SK-N-SH (cell line): ENCODE data around the gene MARCHF3. TPM values are rescaled to one million over a fixed set of nuclear protein-coding genes. Genes with fewer than 3 reads are reported as not detected.

ENCODE experiments used
- CTCF ChIA-PET: fragments of 300-600, 350-600 bp; formaldehyde crosslinking; extraction: SDS; loops from one replicate; lab custom pipeline; 2021; lab: Yijun Ruan, JAX
- POLR2A ChIA-PET: fragments of 350-600 bp; sonication (Branson Sonifier 250); formaldehyde crosslinking; extraction: SDS; loops from one replicate; lab custom pipeline; 2020; ENCODE audit warnings: antibody characterized with exemption, inconsistent platforms; lab: Yijun Ruan, JAX
- DNase-seq: peaks from one replicate; pipeline ENCODE4 v3.0.0; 2012
- H2AFZ ChIP-seq: fragments of 200-600 bp; sonication (generic); 2 replicates; pipeline ENCODE4 v1.8.1; 2016; ENCODE audit warnings: antibody characterized with exemption, mild to moderate bottlenecking, low read depth
- H3F3A ChIP-seq: fragments of 200-600 bp; sonication (generic); replicated peaks from 2 replicates; pipeline ENCODE3; 2016; ENCODE audit warnings: antibody characterized with exemption, mild to moderate bottlenecking; ENCODE audit not compliant: insufficient read depth
- H3K27ac ChIP-seq, 2 experiments: fragments of 200-500 bp in 1 of 2; fragments of 200-600 bp in 1 of 2; sonication (Bioruptor generic) in 1 of 2; sonication (generic), shearing (Covaris generic) in 1 of 2; 2 replicates each; pipeline versions ENCODE4 v1.5.1 to v1.6.1; 2014 to 2016; ENCODE audit warnings: low read depth in 2 of 2, inconsistent platforms in 1 of 2, low read length in 1 of 2, mild to moderate bottlenecking in 1 of 2, mixed read lengths in 1 of 2
- H3K27me3 ChIP-seq: fragments of 200-600 bp; sonication (generic), shearing (Covaris generic); 2 replicates; pipeline ENCODE4 v1.6.1; 2016; ENCODE audit warnings: mixed run types; ENCODE audit not compliant: insufficient read depth
- H3K36me3 ChIP-seq, 2 experiments: fragments of 200-500 bp in 1 of 2; fragments of 200-600 bp in 1 of 2; sonication (Bioruptor generic) in 1 of 2; sonication (generic) in 1 of 2; replicated peaks in 1 of 2; 2 replicates each; pipeline versions ENCODE3 to v1.5.1; 2014 to 2016; ENCODE audit warnings: low read length in 1 of 2, mild to moderate bottlenecking in 1 of 2; ENCODE audit not compliant: insufficient read depth in 2 of 2, control insufficient read depth in 1 of 2
- H3K4me1 ChIP-seq, 2 experiments: fragments of 200-500 bp in 1 of 2; fragments of 200-600 bp in 1 of 2; sonication (Bioruptor generic) in 1 of 2; sonication (generic), shearing (Covaris generic) in 1 of 2; 2 replicates each; pipeline versions ENCODE4 v1.5.1 to v1.6.1; 2014 to 2016; ENCODE audit warnings: low read depth in 1 of 2, low read length in 1 of 2, mixed run types in 1 of 2; ENCODE audit not compliant: insufficient read depth in 2 of 2, control insufficient read depth in 1 of 2
- H3K4me2 ChIP-seq: fragments of 200-600 bp; sonication (generic), shearing (Covaris generic); 2 replicates; pipeline ENCODE4 v1.6.1; 2017; ENCODE audit warnings: mixed run types
- H3K4me3 ChIP-seq, 2 experiments: fragments of 200-500 bp in 1 of 2; fragments of 200-600 bp in 1 of 2; sonication (Bioruptor generic) in 1 of 2; sonication (generic), shearing (Covaris generic) in 1 of 2; 2 replicates each; pipeline versions ENCODE4 v1.5.1 to v1.8.1; 2014 to 2016; ENCODE audit warnings: low read depth in 2 of 2, inconsistent platforms in 1 of 2, low read length in 1 of 2, mild to moderate bottlenecking in 1 of 2, mixed read lengths in 1 of 2, moderate library complexity in 1 of 2
- H3K79me2 ChIP-seq: fragments of 200-600 bp; sonication (generic); 2 replicates; pipeline ENCODE4 v1.8.1; 2017; ENCODE audit warnings: mild to moderate bottlenecking; ENCODE audit not compliant: insufficient read depth
- H3K9ac ChIP-seq: fragments of 200-600 bp; sonication (generic); 2 replicates; pipeline ENCODE4 v1.6.1; 2017; ENCODE audit warnings: mixed run types
- H3K9me2 ChIP-seq: fragments of 200-600 bp; sonication (generic); 2 replicates; pipeline ENCODE4 v1.6.1; 2017; ENCODE audit warnings: mixed run types
- H3K9me3 ChIP-seq: fragments of 200-600 bp; sonication (generic); 2 replicates; pipeline ENCODE4 v1.6.1; 2017; ENCODE audit warnings: mixed run types, mild to moderate bottlenecking, moderate library complexity
- H4K20me1 ChIP-seq: fragments of 200-600 bp; sonication (generic); 2 replicates; pipeline ENCODE4 v1.6.1; 2017; ENCODE audit warnings: mild to moderate bottlenecking, mixed run types; ENCODE audit not compliant: insufficient read depth
- CHD2 ChIP-seq: fragments of 150-350 bp; IDR thresholded peaks from 2 replicates; pipeline ENCODE4 v1.6.1; 2018; ENCODE audit warnings: low read length; ENCODE audit not compliant: partially characterized antibody
- ELF1 ChIP-seq: IDR thresholded peaks from 2 replicates; pipeline ENCODE4 v1.4.0; 2012
- EP300 ChIP-seq, 2 experiments: IDR thresholded peaks; 2 replicates each; pipeline versions ENCODE4 v1.4.0 to v1.6.1; 2012; ENCODE audit warnings: borderline replicate concordance in 1 of 2, low read depth in 1 of 2, low read length in 1 of 2
- FOXJ3 ChIP-seq: sonication (generic); formaldehyde crosslinking; IDR thresholded peaks from 2 replicates; pipeline ENCODE4 v1.5.1; 2020; ENCODE audit warnings: mild to moderate bottlenecking, missing genetic modification reagents
- FOXM1 ChIP-seq: IDR thresholded peaks from 2 replicates; pipeline ENCODE4 v1.4.0; 2012; ENCODE audit warnings: low read depth, mild to moderate bottlenecking
- JUND ChIP-seq: IDR thresholded peaks from 2 replicates; pipeline ENCODE4 v1.4.0; 2012
- MAX ChIP-seq: IDR thresholded peaks from 2 replicates; pipeline ENCODE4 v1.4.0; 2012; ENCODE audit warnings: low read depth
- MEF2A ChIP-seq: IDR thresholded peaks from 2 replicates; pipeline ENCODE4 v1.4.0; 2012; ENCODE audit warnings: low read depth, borderline replicate concordance
- NRF1 ChIP-seq: IDR thresholded peaks from 2 replicates; pipeline ENCODE4 v1.6.1; 2012; ENCODE audit warnings: low read depth, mild to moderate bottlenecking, low read length
- PBX3 ChIP-seq: IDR thresholded peaks from 2 replicates; pipeline ENCODE4; 2012
- POLR2AphosphoS5 ChIP-seq: IDR thresholded peaks from 2 replicates; pipeline ENCODE4 v1.6.1; 2012; ENCODE audit warnings: low read depth, low read length
- RAD21 ChIP-seq: IDR thresholded peaks from 2 replicates; pipeline ENCODE4 v1.6.1; 2012; ENCODE audit warnings: mild to moderate bottlenecking, low read length
- RCOR1 ChIP-seq: fragments of 150-350 bp; IDR thresholded peaks from 2 replicates; pipeline ENCODE4 v1.6.1; 2017; ENCODE audit warnings: antibody characterized with exemption, low read length
- REST ChIP-seq: IDR thresholded peaks from 2 replicates; pipeline ENCODE4 v1.6.1; 2012; ENCODE audit warnings: mild to moderate bottlenecking, low read depth, low read length, moderate library complexity
- RXRA ChIP-seq: IDR thresholded peaks from 2 replicates; pipeline ENCODE4 v1.4.0; 2012; ENCODE audit warnings: low read depth, mild to moderate bottlenecking, borderline replicate concordance
- SIN3A ChIP-seq: IDR thresholded peaks from 2 replicates; pipeline ENCODE4 v1.6.1; 2012; ENCODE audit warnings: low read depth, mild to moderate bottlenecking, low read length, moderate library complexity, borderline replicate concordance
- SMC3 ChIP-seq: IDR thresholded peaks from 2 replicates; pipeline ENCODE4 v1.6.1; 2012; ENCODE audit warnings: low read depth, low read length, improper control_type of control experiment
- TCF12 ChIP-seq: IDR thresholded peaks from 2 replicates; pipeline ENCODE4 v1.4.0; 2012
- TEAD4 ChIP-seq: IDR thresholded peaks from 2 replicates; pipeline ENCODE4 v1.4.0; 2012; ENCODE audit warnings: mild to moderate bottlenecking, borderline replicate concordance; ENCODE audit not compliant: insufficient read depth
- USF2 ChIP-seq: fragments of 150-350 bp; IDR thresholded peaks from 2 replicates; pipeline ENCODE4 v1.6.1; 2017; ENCODE audit warnings: antibody characterized with exemption, low read length, low read depth, borderline replicate concordance
- WGBS: methylation state at CpG from one replicate; pipeline ENCODE4 v1.1.6; 2017; ENCODE audit warnings: low lambda C conversion rate; 5-methylcytosine and 5-hydroxymethylcytosine counted together
- polyA plus RNA-seq, 3 experiments: library from polyadenylated mRNA; depleted of rRNA; stranded (reverse); fragments of >200 nt; gene quantifications; 2 replicates each; pipeline ENCODE4 v1.2.3, GENCODE V29; 2012
- TF ChIP-seq, protein P1 (sequence below): fragments of 150-350 bp; IDR thresholded peaks from 2 replicates; pipeline ENCODE4 v1.6.1; 2016; ENCODE audit warnings: mild to moderate bottlenecking, low read depth, low read length

The MARCHF3 gene
- polyA plus RNA-seq, 1 of the 3 experiments (the other 2 are of a cell fraction), result 21.5 TPM

DNA sequence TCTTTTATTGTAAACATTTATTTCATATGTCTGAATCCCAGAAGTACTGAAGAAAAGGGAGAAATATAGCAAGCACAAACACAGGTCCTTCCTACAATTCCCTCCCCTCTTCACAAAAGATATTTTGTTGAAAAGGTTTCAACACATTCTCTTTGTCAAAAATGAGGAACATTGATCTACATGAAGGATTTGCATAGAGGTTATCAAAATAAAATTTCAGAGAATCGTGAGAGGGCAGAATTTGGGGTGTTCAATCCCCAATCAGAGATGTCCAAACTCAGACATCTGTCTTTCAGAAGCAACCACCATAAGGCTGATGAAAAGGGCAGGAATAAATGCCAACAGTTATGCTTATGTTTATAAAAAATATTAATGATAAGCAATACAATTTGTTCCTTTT is 69.2 kb downstream of the MARCHF3 start:
- TF ChIP-seq JUND (no peak), PBX3 (no peak), TEAD4 (no peak), CHD2 (no peak), TCF12 (no peak), MEF2A (no peak), EP300 (IDR thresholded peaks at IDR 0.05; ENCODE audit: borderline replicate concordance in 1 of 2, low read depth in 1 of 2, low read length in 1 of 2) (no peak), MAX (no peak)
- no peaks in the 10 kb centered on the region for H3K9me2 ChIP-seq
- H4K20me1 ChIP-seq, result no peaks in the 10 kb centered on the region
- H3K79me2 ChIP-seq, result peaks cover 6% of the 10 kb centered on the region; the same call in 1 of the 2 replicates
- no peak overlapping the region for H3K4me3 ChIP-seq
- no peaks in the 10 kb centered on the region; the same call in 1 of the 2 replicates for H3K9me3 ChIP-seq
- H3K4me1 ChIP-seq, result peaks cover 0 to 4% of the 10 kb centered on the region in 2 experiments; a peak in 2 of 4 replicates
- no peak overlapping the region for H3K4me2 ChIP-seq
- H3K9ac ChIP-seq, result no peak overlapping the region
- WGBS, result 72% methylated on average over 1 of the region's 1 CpG
- H2AFZ ChIP-seq, result no peak overlapping the region
- H3F3A ChIP-seq, result peaks cover 7% of the 10 kb centered on the region
- no peak overlapping the region for H3K27ac ChIP-seq
- DNase-seq, result no peak
- no peaks in the 10 kb centered on the region for H3K27me3 ChIP-seq
- ChIA-PET POLR2A (no interaction called here), CTCF (no interaction called here)
- H3K36me3 ChIP-seq, result no peaks in the 10 kb centered on the region

- ChIA-PET CTCF (no interaction called here), POLR2A (no interaction called here)
- no peaks in the 10 kb centered on the region for H3K36me3 ChIP-seq
- no peaks in the 10 kb centered on the region for H3K9me2 ChIP-seq
- no peaks in the 10 kb centered on the region; the same call in 1 of the 2 replicates for H3K9me3 ChIP-seq
- H3K4me1 ChIP-seq, result peaks cover 0 to 2% of the 10 kb centered on the region in 2 experiments; a peak in 2 of 4 replicates
- peaks cover 9% of the 10 kb centered on the region; the same call in 1 of the 2 replicates for H3K79me2 ChIP-seq
- DNase-seq, result no peak
- no peak overlapping the region for H3K4me2 ChIP-seq
- no peak overlapping the region for H3K9ac ChIP-seq
- no peak overlapping the region for H3K27ac ChIP-seq
- TF ChIP-seq, protein P1, sequence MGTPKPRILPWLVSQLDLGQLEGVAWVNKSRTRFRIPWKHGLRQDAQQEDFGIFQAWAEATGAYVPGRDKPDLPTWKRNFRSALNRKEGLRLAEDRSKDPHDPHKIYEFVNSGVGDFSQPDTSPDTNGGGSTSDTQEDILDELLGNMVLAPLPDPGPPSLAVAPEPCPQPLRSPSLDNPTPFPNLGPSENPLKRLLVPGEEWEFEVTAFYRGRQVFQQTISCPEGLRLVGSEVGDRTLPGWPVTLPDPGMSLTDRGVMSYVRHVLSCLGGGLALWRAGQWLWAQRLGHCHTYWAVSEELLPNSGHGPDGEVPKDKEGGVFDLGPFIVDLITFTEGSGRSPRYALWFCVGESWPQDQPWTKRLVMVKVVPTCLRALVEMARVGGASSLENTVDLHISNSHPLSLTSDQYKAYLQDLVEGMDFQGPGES, result no peak
- TF ChIP-seq CHD2, result no peak
- no peak for TF ChIP-seq JUND
- no peak for TF ChIP-seq REST
- TF ChIP-seq SIN3A, result no peak
- no peak for TF ChIP-seq RCOR1
- TF ChIP-seq PBX3, result no peak
- TF ChIP-seq EP300 (IDR thresholded peaks at IDR 0.05; ENCODE audit: borderline replicate concordance in 1 of 2, low read depth in 1 of 2, low read length in 1 of 2), result no peak
- TF ChIP-seq TCF12, result no peak
- no peak for TF ChIP-seq POLR2AphosphoS5
- no peak for TF ChIP-seq USF2
- TF ChIP-seq NRF1, result no peak
- no peak for TF ChIP-seq SMC3
- TF ChIP-seq FOXJ3 (CRISPR knock-in tag), result no peak
- TF ChIP-seq FOXM1, result no peak
- no peak for TF ChIP-seq RAD21
- TF ChIP-seq ELF1, result no peak
- TF ChIP-seq MEF2A, result no peak
- TF ChIP-seq RXRA, result no peak
- no peaks in the 10 kb centered on the region for H3K27me3 ChIP-seq
- H4K20me1 ChIP-seq, result no peaks in the 10 kb centered on the region
- H3F3A ChIP-seq, result no peaks in the 10 kb centered on the region
- H2AFZ ChIP-seq, result no peak overlapping the region
- H3K4me3 ChIP-seq, result no peak overlapping the region
Measured at GRCh38 chr5:126959188-126959587, 71.2 kb downstream of the MARCHF3 start.
